Ectodermal cell (in vitro differentiated cells): ENCODE data around the gene AFF4.
A peak's percentile ranks its signal among the peaks of the same experiment; 100 is the strongest.

Experiments used
- H3K27ac ChIP-seq: 2 replicates; pipeline ENCODE4 v1.7.0; 2013; ENCODE audit warnings: mild to moderate bottlenecking, low read depth, low read length; ENCODE audit not compliant: insufficient read depth, poor library complexity, severe bottlenecking
- H3K27me3 ChIP-seq: 2 replicates; pipeline ENCODE4 v1.7.0; 2013; ENCODE audit warnings: mild to moderate bottlenecking, low read length; ENCODE audit not compliant: insufficient read depth, control insufficient read depth, poor library complexity, severe bottlenecking
- H3K36me3 ChIP-seq: one replicate; pipeline ENCODE4 v1.7.0; 2013; ENCODE audit warnings: low read length; ENCODE audit not compliant: control insufficient read depth, insufficient read depth
- H3K4me1 ChIP-seq: one replicate; pipeline ENCODE4 v1.7.0; 2013; ENCODE audit warnings: low read length; ENCODE audit not compliant: control insufficient read depth, insufficient read depth
- H3K4me3 ChIP-seq: 2 replicates; pipeline ENCODE4 v1.7.0; 2013; ENCODE audit warnings: low read depth, low read length, control low read depth; ENCODE audit not compliant: insufficient read depth
- H3K9me3 ChIP-seq: 2 replicates; pipeline ENCODE4 v1.7.0; 2013; ENCODE audit warnings: mild to moderate bottlenecking, low read length, moderate library complexity; ENCODE audit not compliant: control insufficient read depth
- WGBS, 2 experiments: methylation state at CpG; one replicate each; pipeline ENCODE4 v1.1.7; 2013; ENCODE audit warnings: missing lambda C conversion rate in 2 of 2; 5-methylcytosine and 5-hydroxymethylcytosine counted together

Gene AFF4

DNA sequence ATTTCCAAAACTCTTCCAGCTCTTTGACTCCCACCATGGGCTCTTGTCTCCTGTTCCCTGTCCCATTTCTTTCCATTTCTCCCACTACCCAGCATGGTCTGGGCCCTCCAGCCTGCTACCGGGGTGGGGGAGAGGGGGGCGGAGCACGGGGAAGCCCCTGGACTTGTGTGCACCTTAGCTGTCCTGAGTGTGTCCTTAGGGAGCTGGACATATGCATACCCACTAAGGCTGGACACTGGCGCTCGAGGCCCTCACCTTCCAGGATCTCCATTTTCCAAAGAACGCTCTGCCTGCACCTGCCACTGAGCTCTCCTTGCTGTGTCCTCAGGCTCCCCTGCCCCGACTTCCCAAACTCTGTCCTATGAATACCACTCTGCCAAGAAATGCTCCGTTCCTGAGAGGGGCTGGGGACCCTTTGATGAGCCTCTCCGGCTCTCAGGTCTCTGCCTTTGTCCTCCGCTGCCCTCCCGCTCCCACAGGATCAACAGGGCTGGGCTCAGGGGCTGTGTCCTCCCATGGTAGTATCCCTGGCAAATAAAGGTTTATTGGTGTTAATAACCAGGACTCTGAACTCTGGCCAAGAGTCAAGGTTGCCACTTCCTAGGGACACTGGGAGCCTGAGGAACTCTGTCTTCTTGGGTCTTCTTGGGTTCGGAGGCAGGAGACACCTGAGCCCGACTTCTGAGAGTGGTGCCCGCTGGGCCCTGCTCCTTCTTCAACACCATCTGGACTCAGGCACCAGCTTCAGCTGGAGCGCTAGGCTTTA lies 132.2 kb downstream of the AFF4 start:
- H3K36me3 ChIP-seq: no peaks in the 10 kb centered on the region
- no peaks in the 10 kb centered on the region for H3K4me1 ChIP-seq
- peaks cover 72% of the 10 kb centered on the region for H3K27me3 ChIP-seq
- H3K9me3 ChIP-seq: no peaks in the 10 kb centered on the region
- no peak overlapping the region for H3K4me3 ChIP-seq
- H3K27ac ChIP-seq: no peak overlapping the region
- 82 to 84% methylated on average over 15 of the region's 15 CpGs for WGBS, 2 experiments

DNA sequence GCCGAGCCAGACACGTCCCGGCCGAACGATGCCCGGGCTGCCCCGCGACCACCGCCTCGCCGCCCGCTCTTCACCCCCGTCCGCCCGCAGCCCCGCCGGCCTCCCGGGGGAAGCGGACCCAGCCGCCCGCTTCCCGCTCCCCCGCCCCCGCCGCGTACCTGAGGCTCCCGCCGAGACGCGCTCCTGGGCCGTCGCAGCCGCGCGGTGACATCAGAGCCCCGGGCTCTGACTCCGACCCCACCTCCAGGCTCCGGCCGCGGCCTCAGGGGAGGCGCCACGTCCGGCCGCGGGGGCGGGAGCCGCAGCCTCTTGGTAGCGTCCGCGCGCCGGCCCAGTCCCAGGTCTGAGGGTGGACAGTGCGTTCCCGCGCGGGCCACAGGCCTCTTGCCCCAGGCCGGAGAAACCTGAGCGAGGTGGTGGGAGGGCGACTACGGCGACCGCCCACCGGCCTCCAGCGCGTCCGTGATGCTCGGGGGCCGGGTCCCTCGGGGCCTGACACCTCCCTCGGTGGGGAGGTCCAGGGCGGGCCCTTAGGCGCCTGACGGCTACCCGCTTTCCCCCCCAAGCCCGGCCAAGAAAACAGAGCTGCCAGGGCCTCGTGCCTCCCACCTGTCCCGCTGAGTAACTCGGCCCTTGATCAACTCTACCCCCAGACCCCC lies 132.9 kb downstream of the AFF4 start, which contains the start of gene SHROOM1:
SHROOM1 (minus strand) TSS at position 212 of the 659 bp plus-strand sequence. CDS start 4,507 bp downstream, outside the sequence.
- H3K27ac ChIP-seq: no peak within 1 kb of the TSS
- WGBS, 2 experiments: 4 to 5% methylated on average over 78 of the region's 78 CpGs
- peaks cover 79% of the 10 kb centered on the region for H3K27me3 ChIP-seq

DNA sequence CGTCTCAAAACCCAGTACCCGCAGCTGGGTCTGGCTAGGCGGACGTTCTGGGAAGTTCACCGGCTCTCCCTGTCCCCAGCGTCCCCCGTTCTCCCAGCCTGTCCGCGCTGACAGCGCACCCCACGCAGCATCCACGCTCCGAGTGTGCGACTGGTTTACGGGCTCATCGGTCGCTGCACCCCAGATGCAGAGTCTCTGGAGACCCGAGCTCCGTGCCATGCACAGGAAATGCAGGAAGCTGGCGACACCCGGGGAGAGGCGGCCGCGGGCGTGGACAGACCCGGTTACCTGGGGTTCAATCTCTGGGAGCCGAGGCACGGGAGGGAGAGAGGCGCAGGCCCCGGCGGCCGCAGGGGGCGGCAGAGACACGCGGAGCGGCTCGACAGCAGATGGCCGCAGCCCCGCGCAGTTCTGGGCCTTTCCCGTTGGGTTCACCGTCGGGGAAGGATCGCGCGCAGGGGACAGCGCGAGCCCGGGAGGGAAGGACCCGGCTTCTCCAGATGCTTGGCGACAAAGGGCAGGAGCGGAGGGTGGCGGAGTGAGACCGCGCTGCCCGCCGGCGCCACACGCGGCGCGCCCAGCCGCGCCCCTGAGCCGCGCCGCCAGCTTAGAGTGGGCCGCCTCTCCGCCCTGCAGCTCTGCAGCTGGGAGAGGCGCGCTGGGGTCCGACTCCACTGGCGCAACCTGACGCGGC lies 133.5 kb downstream of the AFF4 start:
- Histone ChIP-seq H3K27ac (no peak overlapping the region), H3K36me3 (no peaks in the 10 kb centered on the region), H3K27me3 (peaks cover 86% of the 10 kb centered on the region), H3K4me3 (peak overlapping the region; percentile 43), H3K4me1 (no peaks in the 10 kb centered on the region), H3K9me3 (no peaks in the 10 kb centered on the region)
- 9% methylated on average over 75 of the region's 75 CpGs for WGBS, 2 experiments

More for the DNA sequence above, 132.9 kb downstream of the AFF4 start, which contains the start of gene SHROOM1:
- no peaks in the 10 kb centered on the region for H3K36me3 ChIP-seq
- H3K9me3 ChIP-seq: no peaks in the 10 kb centered on the region
- H3K4me1 ChIP-seq: no peaks in the 10 kb centered on the region
- peak within 1 kb of the TSS; percentile 43 for H3K4me3 ChIP-seq

DNA sequence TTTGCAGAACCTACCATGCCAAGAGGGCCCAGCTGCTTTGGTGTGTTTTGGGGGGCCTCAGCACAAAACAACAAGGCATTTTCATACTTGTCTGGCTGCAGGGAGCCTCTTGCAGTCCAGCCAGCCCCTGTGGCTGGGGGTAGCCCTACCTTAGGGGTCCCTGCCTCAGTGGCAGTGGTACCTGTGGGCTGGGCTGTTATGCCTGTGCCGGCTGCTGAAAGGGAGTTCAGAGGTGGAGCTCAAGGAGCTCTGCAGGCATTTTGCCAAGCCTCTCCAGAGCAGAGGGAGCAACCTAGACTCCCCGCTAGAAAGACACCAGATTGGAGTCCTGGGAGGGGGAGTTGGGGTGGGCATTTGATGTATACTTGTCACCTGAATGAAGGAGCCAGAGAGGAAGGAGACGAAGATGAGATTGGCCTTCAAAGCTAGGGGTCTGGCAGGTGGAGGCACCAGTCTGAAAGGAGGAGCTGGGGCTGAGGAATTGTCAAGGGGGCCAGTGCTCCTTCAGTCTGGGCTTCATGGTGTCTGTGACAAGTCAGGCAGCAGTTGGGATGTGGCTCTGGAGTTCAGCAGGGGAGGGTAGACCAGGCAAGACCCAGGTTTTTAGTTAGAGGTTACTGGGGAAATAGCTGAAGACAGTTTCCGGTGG lies 134.5 kb downstream of the AFF4 start:
- Histone ChIP-seq H3K4me3 (no peak overlapping the region), H3K9me3 (no peaks in the 10 kb centered on the region), H3K27ac (no peak overlapping the region), H3K36me3 (no peaks in the 10 kb centered on the region), H3K4me1 (no peaks in the 10 kb centered on the region), H3K27me3 (peaks cover 95% of the 10 kb centered on the region)
- 84 to 91% methylated on average over 4 of the region's 4 CpGs for WGBS, 2 experiments

DNA sequence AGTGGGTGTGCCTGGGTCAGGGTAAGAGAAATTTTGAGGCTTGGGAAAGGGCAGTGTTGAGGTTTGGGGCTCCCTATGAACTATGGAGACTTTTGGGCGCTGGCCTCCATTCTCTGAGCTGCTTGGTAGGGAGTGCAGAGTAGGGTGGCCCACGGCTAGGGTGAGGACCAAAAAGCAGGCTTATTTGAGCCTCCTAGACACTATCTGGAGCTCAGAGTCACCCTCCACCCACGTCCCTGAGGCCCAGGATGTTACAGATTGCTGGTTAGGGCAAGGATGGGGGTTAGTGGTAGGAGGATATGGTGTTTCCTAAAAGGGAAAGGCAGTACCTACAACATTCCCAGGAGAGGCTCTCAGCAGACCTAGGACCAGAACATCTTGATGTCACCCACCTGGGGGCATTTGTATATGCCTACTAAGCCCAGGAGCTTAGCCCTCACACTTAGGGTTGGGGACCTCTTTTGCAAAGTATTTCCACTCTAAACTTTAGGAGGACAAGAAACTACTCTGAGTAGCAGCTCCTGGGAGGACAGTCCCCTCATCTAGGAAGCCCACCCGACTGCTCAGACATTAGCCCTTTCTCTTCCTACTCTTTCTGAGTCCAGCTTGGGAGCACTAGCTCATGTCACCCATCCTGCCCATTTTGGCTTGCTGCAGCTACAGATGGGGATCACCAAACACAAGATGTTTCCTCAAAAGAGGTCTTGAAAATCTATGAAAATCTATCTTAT lies 135.3 kb downstream of the AFF4 start:
- H3K27me3 ChIP-seq: peaks cover 99% of the 10 kb centered on the region
- H3K4me1 ChIP-seq: no peaks in the 10 kb centered on the region
- no peaks in the 10 kb centered on the region for H3K36me3 ChIP-seq
- 87 to 89% methylated on average over 4 of the region's 4 CpGs for WGBS, 2 experiments
- no peak overlapping the region for H3K27ac ChIP-seq
- H3K9me3 ChIP-seq: no peaks in the 10 kb centered on the region
- no peak overlapping the region for H3K4me3 ChIP-seq

DNA sequence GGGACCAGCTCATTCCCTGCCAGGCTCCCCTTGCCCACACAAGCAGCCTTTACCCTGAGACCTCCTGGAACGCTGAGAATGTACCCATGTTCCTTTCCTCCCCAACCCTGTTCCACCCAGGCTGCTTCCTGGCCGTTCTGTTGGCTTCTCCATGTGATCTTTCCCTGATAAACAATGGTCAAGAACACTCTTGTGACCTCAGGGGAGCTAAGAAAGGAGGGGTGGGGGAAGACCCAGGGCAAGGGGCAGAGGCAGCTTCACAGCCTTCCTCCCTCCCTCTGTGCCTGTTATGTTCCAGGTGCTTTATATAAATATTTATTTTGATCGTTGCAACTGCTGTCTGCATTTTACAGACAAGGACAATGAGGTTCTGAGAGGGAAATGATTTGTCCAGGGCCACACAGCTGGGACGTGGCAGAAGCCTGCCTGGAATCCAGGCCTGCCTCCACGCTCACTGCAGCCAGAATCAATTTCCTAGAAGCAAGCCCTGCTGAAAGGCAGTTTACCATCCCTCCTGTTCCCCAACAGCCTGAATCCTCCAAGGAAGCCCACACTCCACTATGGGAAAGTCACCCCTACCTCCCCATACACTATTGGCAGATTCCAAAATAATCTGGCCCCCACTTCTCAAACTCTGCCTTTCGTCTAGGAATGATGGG lies 136.9 kb downstream of the AFF4 start:
- H3K36me3 ChIP-seq: no peaks in the 10 kb centered on the region
- H3K9me3 ChIP-seq: no peaks in the 10 kb centered on the region
- H3K4me3 ChIP-seq: no peak overlapping the region
- no peaks in the 10 kb centered on the region for H3K4me1 ChIP-seq
- H3K27me3 ChIP-seq: peaks cover 100% of the 10 kb centered on the region
- H3K27ac ChIP-seq: no peak overlapping the region
- WGBS, 2 experiments: 68 to 76% methylated on average over 6 of the region's 6 CpGs

DNA sequence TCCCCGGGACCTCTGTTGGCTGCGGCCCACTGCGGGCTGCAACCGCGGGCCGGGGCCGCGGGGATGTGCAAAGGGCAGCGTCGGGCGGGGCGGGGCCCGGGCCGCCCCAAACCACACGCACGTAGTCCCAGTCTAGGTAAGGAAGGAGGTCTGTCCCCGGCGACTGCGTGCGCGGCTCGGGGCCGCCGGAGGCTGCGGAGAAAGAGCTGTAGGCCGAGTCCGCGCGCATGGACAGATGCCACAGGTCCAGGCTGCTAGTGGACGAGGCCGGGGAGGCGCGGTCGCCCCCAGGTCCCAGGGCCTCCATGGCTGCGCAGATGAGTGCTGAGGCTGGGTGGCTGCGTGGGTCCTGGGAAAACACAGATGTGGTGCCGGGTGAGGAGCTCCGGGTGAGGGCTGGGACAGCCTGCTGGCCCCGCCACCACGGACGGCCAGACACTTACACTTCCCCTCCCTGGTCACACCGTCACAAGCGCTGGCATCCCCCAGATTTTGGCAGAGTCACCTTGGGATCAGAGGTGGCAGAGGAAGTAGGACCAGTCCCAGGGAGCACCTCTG lies 137.5 kb downstream of the AFF4 start:
- Histone ChIP-seq H3K27me3 (peaks cover 100% of the 10 kb centered on the region), H3K4me1 (no peaks in the 10 kb centered on the region), H3K27ac (no peak overlapping the region), H3K4me3 (peak overlapping the region; percentile 26), H3K36me3 (no peaks in the 10 kb centered on the region), H3K9me3 (no peaks in the 10 kb centered on the region)
- 11 to 12% methylated on average over 43 of the region's 43 CpGs for WGBS, 2 experiments
